GM21423 (cell line): Measurements from ENCODE around the gene CCDC178.
"Not testable (repeated sequence)": the region's sequence is repeated elsewhere in the genome, so short reads cannot be mapped to it uniquely, and the experiment has no call there.

ENCODE experiments used
- ATAC-seq: cut with Tn5 transposase; IDR thresholded peaks from one replicate; pipeline ENCODE4 v1.9.1; 2021; ENCODE audit warnings: mild to moderate bottlenecking, moderate library complexity; ENCODE audit not compliant: unreplicated experiment

CCDC178 gene

GRCh38 chr18:33231474-33232317 lies 208.8 kb downstream of the CCDC178 start:
- ATAC-seq: peak; percentile 90

GRCh38 chr18:33212363-33212762 lies 228.2 kb downstream of the CCDC178 start:
- no peak for ATAC-seq

- ATAC-seq: no peak
Observed at GRCh38 chr18:33210575-33211189, 229.8 kb downstream of the CCDC178 start.

GRCh38 chr18:33205777-33206176 lies 234.7 kb downstream of the CCDC178 start:
- no peak for ATAC-seq

- no peak for ATAC-seq
Observed at GRCh38 chr18:33201509-33201926, 239.0 kb downstream of the CCDC178 start.

- no peak for ATAC-seq
Observed at GRCh38 chr18:33195795-33196194, 244.7 kb downstream of the CCDC178 start.

- no peak for ATAC-seq
Observed at GRCh38 chr18:33194793-33195192, 245.7 kb downstream of the CCDC178 start.

GRCh38 chr18:33184958-33185357 lies 255.6 kb downstream of the CCDC178 start:
- no peak for ATAC-seq

GRCh38 chr18:33184175-33184574 lies 256.3 kb downstream of the CCDC178 start:
- ATAC-seq: no peak

GRCh38 chr18:33183136-33183535 lies 257.4 kb downstream of the CCDC178 start:
- no peak for ATAC-seq

GRCh38 chr18:33181016-33181415 lies 259.5 kb downstream of the CCDC178 start:
- ATAC-seq: no peak

GRCh38 chr18:33169218-33169617 lies 271.3 kb downstream of the CCDC178 start:
- ATAC-seq: no peak

- ATAC-seq: not testable (repeated sequence)
Observed at GRCh38 chr18:33164121-33164520, 276.4 kb downstream of the CCDC178 start.

- ATAC-seq: no peak
Observed at GRCh38 chr18:33161131-33161530, 279.4 kb downstream of the CCDC178 start.

- no peak for ATAC-seq
Observed at GRCh38 chr18:33159151-33159550, 281.4 kb downstream of the CCDC178 start.

GRCh38 chr18:33157893-33158292 lies 282.6 kb downstream of the CCDC178 start:
- ATAC-seq: no peak

- no peak for ATAC-seq
Observed at GRCh38 chr18:33156906-33157470, 283.5 kb downstream of the CCDC178 start.

- ATAC-seq: no peak
Observed at GRCh38 chr18:33154049-33154448, 286.5 kb downstream of the CCDC178 start.

GRCh38 chr18:33152376-33152775 lies 288.1 kb downstream of the CCDC178 start:
- no peak for ATAC-seq

GRCh38 chr18:33147811-33148210 lies 292.7 kb downstream of the CCDC178 start:
- not testable (repeated sequence) for ATAC-seq

- no peak for ATAC-seq
Observed at GRCh38 chr18:33146014-33146413, 294.5 kb downstream of the CCDC178 start.
